Measurements from ENCODE around the gene PLB1.
"Not testable (repeated sequence)": the region's sequence is repeated elsewhere in the genome, so short reads cannot be mapped to it uniquely, and the experiment has no call there.

PLB1 gene

GRCh38 chr2:28547906-28548600 is 52.2 kb downstream of the PLB1 start:
- no peak for DNase-seq
- intact Hi-C loops (cut with DNase I), result no loop called here

GRCh38 chr2:28550345-28550744 is 54.5 kb downstream of the PLB1 start:
- peak in 1 of 42 donors; percentile 10 for DNase-seq
- intact Hi-C loops (cut with DNase I), result not testable (repeated sequence)

DNA sequence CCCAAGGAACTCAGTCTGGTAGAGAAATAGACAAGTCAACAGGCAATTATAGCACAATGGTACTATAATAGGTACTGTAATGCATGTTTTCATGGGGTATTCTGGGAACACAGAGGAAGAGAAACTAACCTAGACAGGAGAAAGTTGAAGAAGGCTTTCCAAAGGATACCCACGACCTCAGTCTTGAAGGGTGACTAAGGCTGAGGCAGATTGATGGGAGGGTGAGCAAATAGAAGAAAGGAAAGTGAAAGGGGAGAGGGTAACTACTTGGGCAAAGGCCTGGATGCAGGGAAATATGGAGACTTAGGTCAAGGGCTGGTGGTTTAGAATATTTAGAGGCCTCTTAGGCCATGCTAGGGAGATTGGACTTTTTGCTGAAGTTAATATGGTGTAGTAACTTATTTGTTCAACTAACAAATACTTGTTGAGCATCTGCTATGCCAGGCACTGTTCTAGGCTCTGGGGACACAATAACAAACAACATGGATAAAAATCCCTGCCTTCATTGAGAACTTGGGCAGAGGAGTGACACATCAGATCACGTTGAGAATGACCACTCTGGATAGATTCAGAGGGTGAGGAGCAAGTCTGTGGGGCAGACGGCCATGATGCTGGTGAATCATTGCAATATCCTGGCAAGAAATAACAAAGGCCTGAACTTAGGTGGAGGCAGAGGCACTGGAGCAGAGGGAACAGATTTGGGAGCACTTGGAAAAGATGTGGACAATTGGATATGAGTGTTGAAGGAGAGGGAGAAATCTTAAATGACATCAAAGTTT is 56.4 kb downstream of the PLB1 start:
- intact Hi-C loops (cut with DNase I), result no loop called here
- DNase-seq, result no peak

- DNase-seq, result no peak
- intact Hi-C loops (cut with DNase I), result no loop called here
Measured at GRCh38 chr2:28556303-28556702, 60.4 kb downstream of the PLB1 start.

- no peak for DNase-seq
- intact Hi-C loops (cut with DNase I), result no loop called here
Measured at GRCh38 chr2:28557389-28558131, 61.7 kb downstream of the PLB1 start.

DNA sequence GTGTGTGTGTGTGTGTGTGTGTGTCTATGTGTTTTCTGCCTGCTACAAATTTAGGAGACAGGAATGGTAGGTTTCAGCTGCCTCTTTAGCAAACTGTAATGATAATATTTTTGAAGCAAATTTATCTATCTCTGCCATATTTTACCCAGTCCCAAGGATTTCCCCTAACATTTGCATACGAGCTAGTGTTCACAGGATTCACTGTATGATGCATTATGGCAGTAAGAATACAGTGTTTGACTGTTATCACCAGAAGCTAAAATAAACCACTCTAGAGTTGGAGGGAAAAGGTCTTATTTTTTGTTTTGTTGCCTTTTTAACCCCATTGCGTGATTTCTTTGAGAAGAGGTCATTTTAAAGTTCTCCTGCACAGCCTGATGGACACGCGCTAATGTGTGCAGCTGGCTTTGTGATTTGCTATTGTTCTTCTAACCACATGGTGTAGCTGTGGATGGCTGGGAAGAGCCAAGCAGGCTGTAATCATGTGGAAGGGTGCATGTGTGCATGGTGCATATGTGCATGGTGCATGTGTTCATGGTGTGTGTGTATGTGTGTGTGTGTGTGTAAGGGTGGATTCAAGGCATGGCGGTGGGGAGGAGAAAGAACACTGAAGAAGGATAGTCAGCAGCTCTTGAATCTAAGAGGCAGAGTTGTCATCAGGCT is 62.4 kb downstream of the PLB1 start:
- DNase-seq, result peak in 4 of 42 donors; percentile 18 to 27 (median 22)
- intact Hi-C loops (cut with DNase I), result no loop called here

GRCh38 chr2:28558918-28559317 is 63.1 kb downstream of the PLB1 start:
- intact Hi-C loops (cut with DNase I), result no loop called here
- no peak for DNase-seq

DNA sequence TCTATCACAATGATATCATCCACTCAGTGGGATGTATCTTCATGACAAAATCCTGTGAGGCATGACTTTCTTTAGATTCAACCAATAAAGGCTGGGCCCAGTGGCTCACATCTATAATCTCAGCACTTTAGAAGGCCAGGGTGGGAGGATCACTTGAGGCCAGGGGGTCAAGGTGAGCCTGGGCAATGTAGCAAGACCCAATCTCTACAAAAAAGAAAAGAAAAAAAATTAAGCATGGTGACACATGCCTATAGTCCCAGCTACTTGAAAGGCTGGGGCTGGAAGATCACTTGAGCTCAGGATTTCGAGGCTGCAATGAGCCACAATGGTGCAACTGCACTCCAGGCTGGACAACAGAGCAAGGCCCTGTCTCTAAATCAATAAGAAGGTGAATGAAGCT is 68.0 kb downstream of the PLB1 start:
- no peak for DNase-seq
- intact Hi-C loops (cut with DNase I), result no loop called here

GRCh38 chr2:28564346-28564745 is 68.5 kb downstream of the PLB1 start:
- DNase-seq, result no peak
- intact Hi-C loops (cut with DNase I), result no loop called here

DNA sequence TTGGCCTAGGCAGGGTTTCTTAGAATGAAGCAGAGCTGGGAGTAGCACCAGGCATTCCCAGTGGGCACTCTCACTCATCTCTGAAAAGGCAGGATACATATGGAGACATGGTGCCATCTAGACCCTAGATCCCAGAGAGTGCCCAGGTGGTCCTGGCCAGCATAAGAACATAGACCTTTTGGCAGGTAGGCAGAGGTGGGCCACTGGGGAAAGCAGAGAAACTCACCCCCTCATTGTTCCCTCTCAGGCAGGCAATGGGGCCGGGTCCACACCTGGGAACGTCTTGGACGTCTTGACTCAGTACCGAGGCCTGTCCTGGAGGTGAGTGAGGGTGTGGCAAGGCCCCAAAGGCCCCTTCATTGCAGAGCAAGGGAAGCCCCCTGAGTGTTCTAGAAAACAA is 69.2 kb downstream of the PLB1 start:
- DNase-seq, result no peak

DNA sequence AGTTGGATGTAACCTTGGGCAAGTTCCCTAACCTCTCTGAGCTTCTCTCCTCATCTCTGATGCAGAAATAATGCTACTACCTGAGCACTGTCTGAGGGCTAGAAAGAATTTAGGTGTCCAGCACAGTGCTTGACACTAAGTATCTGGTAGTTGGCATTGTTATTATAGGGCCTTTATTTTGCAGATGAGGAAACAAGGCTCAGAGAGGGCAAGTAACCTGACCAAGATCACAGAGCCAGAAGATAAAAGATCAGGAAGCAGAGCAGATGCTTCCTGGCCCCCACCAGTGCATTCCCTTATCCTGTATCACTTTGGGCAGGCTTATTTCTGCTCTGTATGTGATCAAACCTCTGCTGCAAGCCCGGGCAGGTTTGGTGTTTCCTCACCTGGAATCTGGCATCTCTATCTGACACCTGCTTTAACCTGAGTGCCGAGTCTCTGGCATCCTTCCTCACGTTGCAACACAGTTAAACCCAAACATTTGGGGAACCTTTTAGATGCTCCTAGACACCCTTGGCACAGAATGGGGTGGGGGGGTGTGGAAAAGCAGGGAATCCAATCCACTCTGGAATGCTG is 69.9 kb downstream of the PLB1 start:
- peak in 1 of 42 donors; percentile 7 for DNase-seq
- intact Hi-C loops (cut with DNase I), result loop anchor here (5.0 kb wide), 1 partner anchor 186 kb away; the partner anchor contains the start of gene PPP1CB

More for the DNA sequence above, 69.2 kb downstream of the PLB1 start:
- intact Hi-C loops (cut with DNase I), result loop anchor here (5.0 kb wide), 1 partner anchor 187 kb away; the partner anchor contains the start of gene PPP1CB

- DNase-seq, result peak; percentile 66 to 95 (median 88)
- intact Hi-C loops (cut with DNase I), result loop anchor here (5.0 kb wide), 1 partner anchor 186 kb away; the partner anchor contains the start of gene PPP1CB
Measured at GRCh38 chr2:28566521-28567041, 70.7 kb downstream of the PLB1 start.

DNA sequence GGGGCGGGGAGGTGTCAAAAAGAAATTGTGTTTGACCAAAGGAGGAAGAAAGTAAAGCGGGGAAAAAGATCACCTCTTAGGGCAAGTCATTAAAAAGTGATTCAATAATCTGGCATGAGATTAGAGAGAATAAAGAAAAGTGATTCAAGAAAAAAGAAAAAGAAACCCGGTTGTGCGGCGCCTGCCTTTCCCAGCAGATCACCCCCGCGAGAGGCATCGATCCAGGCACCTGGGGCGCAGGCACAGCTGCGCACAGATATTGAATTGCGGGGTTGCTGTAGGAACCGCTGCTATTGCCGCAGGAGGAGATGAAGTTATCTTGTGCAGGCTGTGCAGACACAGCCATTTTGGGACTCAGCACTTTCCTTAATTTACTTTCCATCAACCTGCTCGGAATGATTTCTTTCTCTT is 71.2 kb downstream of the PLB1 start:
- intact Hi-C loops (cut with DNase I), result loop anchor here (5.0 kb wide), 1 partner anchor 185 kb away; the partner anchor contains the start of gene PPP1CB
- peak in 41 of 42 donors; percentile 34 to 88 (median 63) for DNase-seq

- intact Hi-C loops (cut with DNase I), result loop anchor here (5.0 kb wide), 1 partner anchor 184 kb away; the partner anchor contains the start of gene PPP1CB
- no peak for DNase-seq
Measured at GRCh38 chr2:28568036-28568435, 72.2 kb downstream of the PLB1 start.

- no peak for DNase-seq
- intact Hi-C loops (cut with DNase I), result loop anchor here (5.0 kb wide), 1 partner anchor 184 kb away; the partner anchor contains the start of gene PPP1CB
Measured at GRCh38 chr2:28568533-28568932, 72.7 kb downstream of the PLB1 start.

GRCh38 chr2:28570431-28570830 is 74.6 kb downstream of the PLB1 start:
- no peak for DNase-seq
- intact Hi-C loops (cut with DNase I), result no loop called here

DNA sequence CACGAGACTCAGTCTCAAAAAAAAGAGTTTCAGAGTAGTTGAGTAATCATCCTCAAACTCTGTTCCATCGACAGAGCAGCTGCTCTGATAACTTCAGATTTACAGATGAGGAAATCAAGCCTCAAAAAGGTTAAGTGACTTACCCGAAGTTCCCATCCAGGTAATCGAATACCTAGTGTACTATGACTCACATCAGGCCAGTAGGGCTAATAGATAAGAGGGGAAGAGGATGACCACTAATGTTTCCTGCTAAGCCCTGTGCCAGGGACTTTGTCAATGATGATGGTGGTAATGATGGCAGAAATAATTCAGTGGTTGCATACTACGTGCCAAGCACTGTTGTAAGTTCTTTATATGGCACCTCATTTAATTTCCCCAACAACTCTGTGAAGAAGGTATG is 80.9 kb downstream of the PLB1 start:
- intact Hi-C loops (cut with DNase I), result no loop called here
- no peak for DNase-seq
